SU-DHL-6 (cell line): ENCODE data around the gene HEATR5A.

Experiments used
- H2AFZ ChIP-seq: fragments of 200-600 bp; sonication (generic); 2 replicates; pipeline ENCODE4 v1.6.1; 2014; ENCODE audit warnings: low read depth, mild to moderate bottlenecking, moderate library complexity, mixed read lengths, antibody characterized with exemption, low read length; ENCODE audit not compliant: severe bottlenecking
- H3F3A ChIP-seq: fragments of 200-600 bp; shearing (Covaris generic); 2 replicates; pipeline ENCODE4 v1.6.0; 2016; ENCODE audit warnings: antibody characterized with exemption, mild to moderate bottlenecking; ENCODE audit not compliant: insufficient read depth
- H3K27ac ChIP-seq: fragments of 200-600 bp; sonication (generic); 2 replicates; pipeline ENCODE4 v1.5.1; 2016; ENCODE audit warnings: low read depth, mild to moderate bottlenecking, low read length, moderate library complexity, mixed read lengths
- H3K27me3 ChIP-seq: fragments of 200-600 bp; sonication (generic), shearing (Covaris generic); 2 replicates; pipeline ENCODE4 v1.6.0; 2014; ENCODE audit warnings: mild to moderate bottlenecking, low read length
- H3K36me3 ChIP-seq: fragments of 200-600 bp; sonication (generic); 2 replicates; pipeline ENCODE4 v1.6.1; 2014; ENCODE audit warnings: mild to moderate bottlenecking, low read length, mixed read lengths
- H3K4me2 ChIP-seq: fragments of 300-600, 200-600 bp; shearing (Covaris generic), sonication (generic); 2 replicates; pipeline ENCODE4 v1.6.0; 2014; ENCODE audit warnings: low read length, low read depth, mild to moderate bottlenecking; ENCODE audit not compliant: poor library complexity, severe bottlenecking
- H3K4me3 ChIP-seq: fragments of 200-600 bp; sonication (generic); 2 replicates; pipeline ENCODE4 v1.5.1; 2014; ENCODE audit warnings: antibody characterized with exemption, low read length, mild to moderate bottlenecking, mixed read lengths; ENCODE audit not compliant: insufficient read depth, poor library complexity, severe bottlenecking
- H3K79me2 ChIP-seq: fragments of 200-600 bp; sonication (generic); 2 replicates; pipeline ENCODE4 v1.6.1; 2014; ENCODE audit warnings: mild to moderate bottlenecking, low read length, moderate library complexity; ENCODE audit not compliant: insufficient read depth
- H3K9ac ChIP-seq: fragments of 200-600 bp; sonication (generic); 2 replicates; pipeline ENCODE4 v1.7.0; 2014; ENCODE audit warnings: mild to moderate bottlenecking, low read length
- H3K9me2 ChIP-seq: fragments of 200-600 bp; sonication (generic); replicated peaks from 2 replicates; pipeline ENCODE4 v1.6.1; 2014; ENCODE audit warnings: low read length; ENCODE audit not compliant: insufficient read depth
- H3K9me3 ChIP-seq: fragments of 200-600 bp; sonication (generic); 2 replicates; pipeline ENCODE4 v1.6.1; 2014; ENCODE audit warnings: low read length, mixed read lengths; ENCODE audit not compliant: insufficient read depth
- H4K20me1 ChIP-seq: fragments of 200-600 bp; sonication (generic); 2 replicates; pipeline ENCODE4 v1.6.1; 2014; ENCODE audit warnings: low read depth, mild to moderate bottlenecking, antibody characterized with exemption, low read length, moderate library complexity, mixed read lengths
- CTCF ChIP-seq: fragments of 200-600 bp; sonication (generic); IDR thresholded peaks from one replicate; pipeline ENCODE4 v1.5.1; 2017; ENCODE audit warnings: antibody characterized with exemption, mild to moderate bottlenecking, low read length, moderate library complexity; ENCODE audit not compliant: insufficient read depth, poor library complexity, severe bottlenecking
- EZH2phosphoT487 ChIP-seq: fragments of 200-600 bp; sonication (generic), shearing (Covaris generic); conservative IDR thresholded peaks from 2 replicates; pipeline ENCODE4 v1.6.1; 2018; ENCODE audit warnings: mild to moderate bottlenecking, antibody characterized with exemption, low read length, moderate library complexity, mixed read lengths

HEATR5A gene

GRCh38 chr14:31419179-31419966, 977 bp downstream of the HEATR5A start:
- Histone ChIP-seq H3K9me3 (no peaks in the 10 kb centered on the region), H3K9ac (peak overlapping the region; percentile 70), H3K27me3 (no peaks in the 10 kb centered on the region), H3K27ac (no peak overlapping the region), H4K20me1 (no peaks in the 10 kb centered on the region), H3K79me2 (peaks cover 5% of the 10 kb centered on the region; the same call in 1 of the 2 replicates), H3K4me3 (peak overlapping the region; percentile 82), H3F3A (peaks cover 9% of the 10 kb centered on the region; the same call in 1 of the 2 replicates), H3K4me2 (peak overlapping the region; percentile 88), H3K9me2 (no peaks in the 10 kb centered on the region), H3K36me3 (no peaks in the 10 kb centered on the region), H2AFZ (peak overlapping the region; percentile 70)
- TF ChIP-seq EZH2phosphoT487, result no peak
- TF ChIP-seq CTCF, result no peak

GRCh38 chr14:31418440-31418839, 1.9 kb downstream of the HEATR5A start:
- H3K4me3 ChIP-seq, result no peak overlapping the region
- no peaks in the 10 kb centered on the region for H4K20me1 ChIP-seq
- no peak overlapping the region for H2AFZ ChIP-seq
- H3K27me3 ChIP-seq, result no peaks in the 10 kb centered on the region
- H3K9me2 ChIP-seq, result no peaks in the 10 kb centered on the region
- H3K79me2 ChIP-seq, result peaks cover 5% of the 10 kb centered on the region; the same call in 1 of the 2 replicates
- no peaks in the 10 kb centered on the region for H3K9me3 ChIP-seq
- no peaks in the 10 kb centered on the region for H3K36me3 ChIP-seq
- H3F3A ChIP-seq, result peaks cover 9% of the 10 kb centered on the region; the same call in 1 of the 2 replicates
- no peak for TF ChIP-seq CTCF
- TF ChIP-seq EZH2phosphoT487, result no peak
- no peak overlapping the region; the same call in 1 of the 2 replicates for H3K9ac ChIP-seq
- no peak overlapping the region for H3K27ac ChIP-seq
- H3K4me2 ChIP-seq, result peak overlapping the region; percentile 88

- TF ChIP-seq CTCF (no peak), EZH2phosphoT487 (no peak)
- Histone ChIP-seq H3K27me3 (no peaks in the 10 kb centered on the region), H3F3A (peaks cover 4% of the 10 kb centered on the region; the same call in 1 of the 2 replicates), H4K20me1 (no peaks in the 10 kb centered on the region), H3K4me2 (no peak overlapping the region), H3K4me3 (no peak overlapping the region), H3K36me3 (no peaks in the 10 kb centered on the region), H3K79me2 (peaks cover 11% of the 10 kb centered on the region; the same call in 1 of the 2 replicates), H2AFZ (no peak overlapping the region), H3K9me3 (no peaks in the 10 kb centered on the region), H3K27ac (no peak overlapping the region), H3K9ac (no peak overlapping the region), H3K9me2 (no peaks in the 10 kb centered on the region)
Measured at GRCh38 chr14:31414190-31414833, 6.0 kb downstream of the HEATR5A start.
